ENCODE measurements around the gene DCTN5.

The DCTN5 gene

GRCh38 chr16:23694644-23695373 is 53.5 kb downstream of the DCTN5 start:
- no peak for TF ChIP-seq GATA3 (IDR thresholded peaks at IDR 0.05; ENCODE audit: low read depth, low read length)
- TF ChIP-seq GATA2 (IDR thresholded peaks at IDR 0.05; ENCODE audit: low read depth, low read length) = no peak

- TF ChIP-seq GATA2 (IDR thresholded peaks at IDR 0.05; ENCODE audit: low read depth, low read length) (no peak), GATA3 (IDR thresholded peaks at IDR 0.05; ENCODE audit: low read depth, low read length) (no peak)
Measured at GRCh38 chr16:23695756-23696155, 54.5 kb downstream of the DCTN5 start.

- no peak for TF ChIP-seq GATA3 (IDR thresholded peaks at IDR 0.05; ENCODE audit: low read depth, low read length)
- TF ChIP-seq GATA2 (IDR thresholded peaks at IDR 0.05; ENCODE audit: low read depth, low read length) = no peak
Measured at GRCh38 chr16:23699100-23699499, 57.8 kb downstream of the DCTN5 start.

GRCh38 chr16:23700093-23700492 is 58.8 kb downstream of the DCTN5 start:
- TF ChIP-seq GATA2 (IDR thresholded peaks at IDR 0.05; ENCODE audit: low read depth, low read length) (no peak), GATA3 (IDR thresholded peaks at IDR 0.05; ENCODE audit: low read depth, low read length) (no peak)

GRCh38 chr16:23700509-23700908 is 59.2 kb downstream of the DCTN5 start:
- TF ChIP-seq GATA2 (IDR thresholded peaks at IDR 0.05; ENCODE audit: low read depth, low read length) = no peak
- no peak for TF ChIP-seq GATA3 (IDR thresholded peaks at IDR 0.05; ENCODE audit: low read depth, low read length)

GRCh38 chr16:23701045-23701444 is 59.8 kb downstream of the DCTN5 start:
- TF ChIP-seq GATA2 (IDR thresholded peaks at IDR 0.05; ENCODE audit: low read depth, low read length) = no peak
- no peak for TF ChIP-seq GATA3 (IDR thresholded peaks at IDR 0.05; ENCODE audit: low read depth, low read length)

- TF ChIP-seq GATA3 (IDR thresholded peaks at IDR 0.05; ENCODE audit: low read depth, low read length) = no peak
- TF ChIP-seq GATA2 (IDR thresholded peaks at IDR 0.05; ENCODE audit: low read depth, low read length) = no peak
Measured at GRCh38 chr16:23702951-23703350, 61.7 kb downstream of the DCTN5 start.

GRCh38 chr16:23704772-23705516 is 63.7 kb downstream of the DCTN5 start:
- TF ChIP-seq GATA2 (IDR thresholded peaks at IDR 0.05; ENCODE audit: low read depth, low read length) (no peak), GATA3 (IDR thresholded peaks at IDR 0.05; ENCODE audit: low read depth, low read length) (no peak)

GRCh38 chr16:23705517-23705902 is 64.2 kb downstream of the DCTN5 start:
- TF ChIP-seq GATA2 (IDR thresholded peaks at IDR 0.05; ENCODE audit: low read depth, low read length) (no peak), GATA3 (IDR thresholded peaks at IDR 0.05; ENCODE audit: low read depth, low read length) (no peak)

- TF ChIP-seq GATA2 (IDR thresholded peaks at IDR 0.05; ENCODE audit: low read depth, low read length) = no peak
- no peak for TF ChIP-seq GATA3 (IDR thresholded peaks at IDR 0.05; ENCODE audit: low read depth, low read length)
Measured at GRCh38 chr16:23706439-23706838, 65.2 kb downstream of the DCTN5 start.

- no peak for TF ChIP-seq GATA2 (IDR thresholded peaks at IDR 0.05; ENCODE audit: low read depth, low read length)
- TF ChIP-seq GATA3 (IDR thresholded peaks at IDR 0.05; ENCODE audit: low read depth, low read length) = no peak
Measured at GRCh38 chr16:23709536-23709935, 68.3 kb downstream of the DCTN5 start.

GRCh38 chr16:23710008-23710407 is 68.7 kb downstream of the DCTN5 start:
- TF ChIP-seq GATA2 (IDR thresholded peaks at IDR 0.05; ENCODE audit: low read depth, low read length) (no peak), GATA3 (IDR thresholded peaks at IDR 0.05; ENCODE audit: low read depth, low read length) (no peak)

- TF ChIP-seq GATA3 (IDR thresholded peaks at IDR 0.05; ENCODE audit: low read depth, low read length) (no peak), GATA2 (IDR thresholded peaks at IDR 0.05; ENCODE audit: low read depth, low read length) (no peak)
Measured at GRCh38 chr16:23710504-23710903, 69.2 kb downstream of the DCTN5 start.

GRCh38 chr16:23711785-23712184 is 70.5 kb downstream of the DCTN5 start:
- TF ChIP-seq GATA2 (IDR thresholded peaks at IDR 0.05; ENCODE audit: low read depth, low read length) (no peak), GATA3 (IDR thresholded peaks at IDR 0.05; ENCODE audit: low read depth, low read length) (no peak)

- TF ChIP-seq GATA3 (IDR thresholded peaks at IDR 0.05; ENCODE audit: low read depth, low read length) (no peak), GATA2 (IDR thresholded peaks at IDR 0.05; ENCODE audit: low read depth, low read length) (no peak)
Measured at GRCh38 chr16:23712976-23713375, 71.7 kb downstream of the DCTN5 start, which contains the start of gene ERN2. Gene ERN2 (minus strand): TSS chr16:23713222. CDS start chr16:23713187, 35 bp downstream.

Measured in SH-SY5Y (cell line).